H1 (cell line): Measurements from ENCODE around the gene STARD3. TPM values are rescaled to one million over a fixed set of nuclear protein-coding genes. Genes with fewer than 3 reads are reported as not detected.

Experiments
- CTCF ChIA-PET: fragments of 300-600 bp; sonication (Branson Sonifier 250); formaldehyde crosslinking; loops from one replicate; lab custom pipeline; 2021; ENCODE audit not compliant: partially characterized antibody; lab: Charles Lee
- POLR2A ChIA-PET: fragments of 300-600 bp; sonication (Branson Sonifier 250); formaldehyde crosslinking; loops from one replicate; lab custom pipeline; 2021; ENCODE audit warnings: inconsistent platforms; ENCODE audit not compliant: partially characterized antibody; lab: Charles Lee
- DNase-seq, 2 experiments: peaks; one replicate each; pipeline versions ENCODE4 v3.0.0 to v3.0.0-alpha.2; 2010 to 2022; ENCODE audit warnings: low spot score in 2 of 2, low read depth in 1 of 2, mixed read lengths in 1 of 2
- FAIRE-seq: peaks from 2 replicates; lab custom pipeline; 2011; peaks lifted over from hg19 to GRCh38; lab: Jason Lieb, UNC
- H2AFZ ChIP-seq: 2 replicates; pipeline ENCODE4 v1.8.1; 2012; ENCODE audit warnings: low read length, inconsistent platforms
- H2AK5ac ChIP-seq: 2 replicates; pipeline ENCODE4 v1.6.1; 2013; ENCODE audit warnings: low read depth, low read length
- H2BK120ac ChIP-seq: replicated peaks from 2 replicates; pipeline ENCODE3; 2013; ENCODE audit warnings: low read depth, low read length, inconsistent platforms
- H2BK12ac ChIP-seq: 2 replicates; pipeline ENCODE4 v1.6.1; 2013; ENCODE audit warnings: low read depth, low read length
- H2BK15ac ChIP-seq: 2 replicates; pipeline ENCODE4 v1.6.1; 2013; ENCODE audit warnings: low read length
- H2BK20ac ChIP-seq: 2 replicates; pipeline ENCODE4 v1.6.1; 2013; ENCODE audit warnings: low read length
- H2BK5ac ChIP-seq: 2 replicates; pipeline ENCODE4 v1.6.1; 2013; ENCODE audit warnings: low read depth, low read length
- H3K14ac ChIP-seq: 2 replicates; pipeline ENCODE4 v1.6.1; 2013; ENCODE audit warnings: inconsistent platforms; ENCODE audit not compliant: insufficient read length
- H3K18ac ChIP-seq: 2 replicates; pipeline ENCODE4 v1.6.1; 2013; ENCODE audit warnings: low read length; ENCODE audit errors: extremely low read depth
- H3K23ac ChIP-seq: 2 replicates; pipeline ENCODE4 v1.6.1; 2013; ENCODE audit warnings: inconsistent platforms; ENCODE audit not compliant: insufficient read length
- H3K23me2 ChIP-seq: 2 replicates; pipeline ENCODE4 v1.6.1; 2013; ENCODE audit warnings: low read depth, low read length
- H3K27ac ChIP-seq: 2 replicates; pipeline ENCODE4 v1.6.1; 2011; ENCODE audit warnings: low read depth, low read length, inconsistent platforms
- H3K27me3 ChIP-seq, 4 experiments: replicated peaks in 1 of 4; 1 replicate in 1 of 4; 2 replicates in 3 of 4; pipeline versions ENCODE4 v1.6.1 to v1.8.1; 2011 to 2013; ENCODE audit warnings: low read length in 3 of 4, mild to moderate bottlenecking in 3 of 4, inconsistent platforms in 2 of 4, mixed read lengths in 2 of 4, moderate library complexity in 1 of 4; ENCODE audit not compliant: control insufficient read depth in 3 of 4, insufficient read depth in 3 of 4; ENCODE audit errors: extremely low read depth in 1 of 4
- H3K36me3 ChIP-seq, 4 experiments: 2 replicates each; pipeline versions ENCODE4 v1.6.1 to v1.8.1; 2011 to 2013; ENCODE audit warnings: mild to moderate bottlenecking in 4 of 4, low read length in 3 of 4, moderate library complexity in 2 of 4, control low read depth in 1 of 4, inconsistent platforms in 1 of 4; ENCODE audit not compliant: insufficient read depth in 4 of 4, control insufficient read depth in 2 of 4
- H3K4ac ChIP-seq: replicated peaks from 2 replicates; pipeline ENCODE3; 2013; ENCODE audit warnings: low read length, low read depth, mixed read lengths, inconsistent platforms; ENCODE audit not compliant: insufficient read length
- H3K4me1 ChIP-seq, 4 experiments: replicated peaks in 1 of 4; 1 replicate in 1 of 4; 2 replicates in 3 of 4; pipeline versions ENCODE4 v1.6.1 to v1.8.1; 2011 to 2013; ENCODE audit warnings: low read length in 3 of 4, inconsistent platforms in 2 of 4, mixed read lengths in 1 of 4; ENCODE audit not compliant: insufficient read depth in 4 of 4, control insufficient read depth in 3 of 4
- H3K4me2 ChIP-seq, 2 experiments: 2 replicates each; pipeline versions ENCODE4 v1.6.1 to v1.8.1; 2011 to 2013; ENCODE audit warnings: low read depth in 2 of 2, low read length in 2 of 2, control low read depth in 1 of 2, inconsistent platforms in 1 of 2, mild to moderate bottlenecking in 1 of 2; ENCODE audit not compliant: insufficient read depth in 1 of 2
- H3K4me3 ChIP-seq, 4 experiments: fragments of 200-600, 300-600 bp in 1 of 4; sonication (generic), shearing (Covaris generic), sonication (Bioruptor Twin) in 1 of 4; 2 replicates each; pipeline versions ENCODE4 v1.5.1 to v1.8.1; 2011 to 2016; ENCODE audit warnings: low read length in 4 of 4, low read depth in 3 of 4, control low read depth in 2 of 4, inconsistent platforms in 2 of 4, mild to moderate bottlenecking in 2 of 4, mixed read lengths in 1 of 4, moderate library complexity in 1 of 4; ENCODE audit not compliant: insufficient read depth in 2 of 4; ENCODE audit errors: extremely low read depth in 1 of 4
- H3K56ac ChIP-seq: replicated peaks from 2 replicates; pipeline ENCODE3; 2013; ENCODE audit warnings: low read depth, mild to moderate bottlenecking, mixed read lengths, low read length, inconsistent platforms; ENCODE audit not compliant: insufficient read length
- H3K79me1 ChIP-seq: 2 replicates; pipeline ENCODE4 v1.6.1; 2013; ENCODE audit warnings: low read depth, low read length, control low read depth
- H3K79me2 ChIP-seq, 2 experiments: 2 replicates each; pipeline versions ENCODE4 v1.6.1 to v1.8.1; 2012 to 2013; ENCODE audit warnings: low read length in 2 of 2, mild to moderate bottlenecking in 2 of 2, inconsistent platforms in 1 of 2; ENCODE audit not compliant: insufficient read depth in 2 of 2, control insufficient read depth in 1 of 2
- H3K9ac ChIP-seq, 4 experiments: replicated peaks in 1 of 4; 1 replicate in 1 of 4; 2 replicates in 3 of 4; pipeline versions ENCODE4 v1.6.1 to v1.8.1; 2011 to 2013; ENCODE audit warnings: low read depth in 3 of 4, low read length in 3 of 4, control low read depth in 2 of 4, mild to moderate bottlenecking in 2 of 4, moderate library complexity in 2 of 4, inconsistent platforms in 1 of 4; ENCODE audit errors: extremely low read depth in 1 of 4
- H3K9me3 ChIP-seq, 2 experiments: 2 replicates each; pipeline versions ENCODE4 v1.6.1 to v1.8.1; 2012 to 2013; ENCODE audit warnings: mild to moderate bottlenecking in 2 of 2, moderate library complexity in 2 of 2, control low read depth in 1 of 2, inconsistent platforms in 1 of 2, low read depth in 1 of 2, low read length in 1 of 2, mixed read lengths in 1 of 2; ENCODE audit not compliant: insufficient read depth in 2 of 2
- H4K20me1 ChIP-seq, 2 experiments: replicated peaks in 1 of 2; 2 replicates each; pipeline versions ENCODE3 to v1.8.1; 2011 to 2013; ENCODE audit warnings: inconsistent platforms in 2 of 2, low read length in 2 of 2, mild to moderate bottlenecking in 1 of 2; ENCODE audit not compliant: insufficient read depth in 2 of 2, control insufficient read depth in 1 of 2
- H4K5ac ChIP-seq: 2 replicates; pipeline ENCODE4 v1.6.1; 2013; ENCODE audit warnings: low read length, low read depth, mixed read lengths, inconsistent platforms; ENCODE audit not compliant: insufficient read length
- H4K8ac ChIP-seq: 2 replicates; pipeline ENCODE4 v1.8.0; 2013; ENCODE audit warnings: mild to moderate bottlenecking, moderate library complexity, low read length, inconsistent platforms; ENCODE audit not compliant: insufficient read depth; ENCODE audit errors: extremely low read depth
- H4K91ac ChIP-seq: replicated peaks from 2 replicates; pipeline ENCODE3; 2013; ENCODE audit warnings: low read length, mixed read lengths, inconsistent platforms; ENCODE audit not compliant: insufficient read length
- SIN3A ChIP-seq, 2 experiments: IDR thresholded peaks in 1 of 2; conservative IDR thresholded peaks in 1 of 2; 2 replicates each; pipeline ENCODE4 v1.6.1; 2011 to 2012; ENCODE audit warnings: low read length in 2 of 2, improper control_type of control experiment in 1 of 2, low read depth in 1 of 2, mild to moderate bottlenecking in 1 of 2
- YY1 ChIP-seq: IDR thresholded peaks from 2 replicates; pipeline ENCODE4 v1.6.1; 2011; ENCODE audit warnings: low read depth, mild to moderate bottlenecking, low read length
- WGBS, 2 experiments: shearing (Covaris generic) in 1 of 2; methylation state at CpG; one replicate each; pipeline versions ENCODE4 v1.1.6 to v1.1.7; 2013 to 2015; ENCODE audit warnings: low lambda C conversion rate in 2 of 2, mixed read lengths in 2 of 2, inconsistent platforms in 1 of 2, low coverage in 1 of 2, missing lambda C conversion rate in 1 of 2; ENCODE audit not compliant: insufficient replicate concordance in 2 of 2, insufficient coverage in 1 of 2, insufficient read length in 1 of 2; ENCODE audit errors: extremely low coverage in 1 of 2, missing lambda C conversion rate in 1 of 2; 5-methylcytosine and 5-hydroxymethylcytosine counted together
- polyA plus RNA-seq, 7 experiments: library from polyadenylated mRNA; depleted of rRNA in 3 of 7; stranded (reverse) in 5 of 7; unstranded in 2 of 7; fragments of >200 nt in 5 of 7; fragments of 200-250 nt in 2 of 7; gene quantifications; 1 replicate in 5 of 7; 2 replicates in 1 of 7; 4 replicates in 1 of 7; pipeline versions ENCODE4 v1.2.1 to v1.2.3, GENCODE V29; 2011 to 2013; ENCODE audit warnings: missing spikeins in 2 of 7, mixed read lengths in 2 of 7
- total RNA-seq: library from RNA; stranded (reverse); fragmentation: NEBNext Ultra II Directional; extraction: Animal tissue kit (Norgen Biotek cat#: 25700); gene quantifications from 2 replicates; pipeline ENCODE4 v1.2.1, GENCODE V29; 2021

Gene STARD3
- total and polyA plus RNA-seq, 2 of the 8 experiments (the other 6 are each of a cell fraction or from before 2014, with no cell fraction given) = 47.6 to 80.3 TPM

DNA sequence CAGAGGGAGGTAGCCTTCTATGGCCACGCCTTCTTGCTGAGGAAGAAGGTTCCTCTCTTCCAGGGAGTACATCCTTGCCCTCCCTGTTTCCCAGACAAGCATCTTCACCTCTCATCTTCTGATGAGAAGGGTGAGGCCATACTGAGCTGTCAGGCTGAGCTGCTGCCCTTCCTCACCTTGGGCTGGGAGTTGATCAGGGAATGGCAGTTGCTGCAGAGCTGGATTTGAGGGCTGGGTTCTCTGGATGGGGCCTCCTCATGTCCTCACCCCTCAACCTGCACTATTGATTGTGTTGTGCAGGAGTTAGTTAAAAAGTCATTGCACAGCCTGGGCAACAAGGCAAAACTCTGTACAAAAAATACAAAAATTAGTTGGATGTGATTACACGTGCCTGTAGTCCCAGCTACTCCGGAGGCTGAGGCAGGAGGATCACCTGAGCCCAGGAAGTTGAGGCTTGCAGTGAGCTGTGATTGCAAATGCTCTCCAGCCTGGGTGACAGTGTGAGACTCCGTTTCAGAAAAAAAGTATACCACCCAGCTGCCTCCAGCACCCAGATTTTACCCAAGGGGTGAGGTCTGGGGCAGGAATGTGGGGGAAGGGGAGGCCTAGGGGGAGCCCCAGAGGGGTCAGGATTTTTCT is 65.0 kb downstream of the STARD3 start:
- no peak overlapping the region for H4K5ac ChIP-seq
- H3K4me2 ChIP-seq = peak overlapping the region; percentile 88 to 94
- peaks cover 0 to 4% (median 1%) of the 10 kb centered on the region in 4 experiments; a peak in 6 of 8 replicates for H3K36me3 ChIP-seq
- H3K18ac ChIP-seq = no peak overlapping the region; the same call in 1 of the 2 replicates
- peaks cover 15 to 23% of the 10 kb centered on the region in 2 experiments for H4K20me1 ChIP-seq
- H3K23ac ChIP-seq = no peak overlapping the region
- H3K27ac ChIP-seq = no peak overlapping the region; the same call in 1 of the 2 replicates
- peak overlapping the region in 1 of 4 experiments; percentile 32; a peak in 2 of 7 replicates for H3K9ac ChIP-seq
- peak overlapping the region; percentile 78 to 98 (median 89); a peak in 7 of 8 replicates for H3K4me3 ChIP-seq
- WGBS, 2 experiments = 71% methylated on average over 4 of the region's 4 CpGs; no CpG with 5 or more reads in 1 of the 2 experiments
- no peak overlapping the region for H2BK120ac ChIP-seq
- no peak overlapping the region for H4K91ac ChIP-seq
- H3K9me3 ChIP-seq = no peaks in the 10 kb centered on the region
- ChIA-PET POLR2A (interaction anchor here (0.9 to 38.1 kb wide), 8 partner anchors 9 to 76 kb away, joined by 3 to 708 read pairs (median 4); partner anchors contain the start of genes MIEN1, PGAP3, PNMT and STARD3), CTCF (interaction anchor here (1.0 to 52.4 kb wide), 8 partner anchors 9 to 68 kb away, joined by 3 to 1885 read pairs (median 8); partner anchors contain the start of genes MIEN1, PNMT, PPP1R1B and STARD3)
- H3K27me3 ChIP-seq = no peaks in the 10 kb centered on the region
- H3K14ac ChIP-seq = no peak overlapping the region
- no peak overlapping the region for H2AFZ ChIP-seq
- no peak overlapping the region for H3K56ac ChIP-seq
- H2BK12ac ChIP-seq = peak overlapping the region; percentile 13; the same call in 1 of the 2 replicates
- H4K8ac ChIP-seq = no peak overlapping the region
- DNase-seq (no peak), FAIRE-seq (no peak)
- H2BK5ac ChIP-seq = peak overlapping the region; percentile 92
- H3K23me2 ChIP-seq = peaks cover 13% of the 10 kb centered on the region
- H3K79me2 ChIP-seq = peaks cover 42 to 89% of the 10 kb centered on the region in 2 experiments
- TF ChIP-seq YY1 (no peak), SIN3A (conservative IDR thresholded peaks at IDR 0.05 in 1 of 2, IDR thresholded peaks at IDR 0.05 in 1 of 2; ENCODE audit: low read depth in 1 of 2, low read length in 2 of 2) (peak in 1 of 2 experiments; percentile 21; a peak in 1 of 4 replicates)
- 0 out of 2 replicates have a peak overlapping the region, but pooled peaks have one; percentile 78 for H2AK5ac ChIP-seq
- H2BK15ac ChIP-seq = peak overlapping the region; percentile 24; the same call in 1 of the 2 replicates
- 0 out of 2 replicates have a peak overlapping the region, but pooled peaks have one; percentile 13 for H2BK20ac ChIP-seq
- peaks cover 18% of the 10 kb centered on the region for H3K79me1 ChIP-seq
- H3K4ac ChIP-seq = no peak overlapping the region
- H3K4me1 ChIP-seq = peaks cover 12 to 45% (median 28%) of the 10 kb centered on the region in 4 experiments
